GM19455 (cell line): ENCODE data around the gene SYDE2.
"Not testable (repeated sequence)": the region's sequence is repeated elsewhere in the genome, so short reads cannot be mapped to it uniquely, and the experiment has no call there.

Source experiments
- ATAC-seq: cut with Tn5 transposase; IDR thresholded peaks from one replicate; pipeline ENCODE4 v1.9.1; 2021; ENCODE audit not compliant: unreplicated experiment

Gene SYDE2

GRCh38 chr1:85174503-85174902 lies 26.3 kb downstream of the SYDE2 start:
- no peak for ATAC-seq

- no peak for ATAC-seq
Observed at GRCh38 chr1:85172684-85173337, 28.0 kb downstream of the SYDE2 start.

- no peak for ATAC-seq
Observed at GRCh38 chr1:85171721-85172120, 29.1 kb downstream of the SYDE2 start.

GRCh38 chr1:85168884-85169283 lies 31.9 kb downstream of the SYDE2 start:
- ATAC-seq: no peak

- no peak for ATAC-seq
Observed at GRCh38 chr1:85166351-85166750, 34.5 kb downstream of the SYDE2 start.

- ATAC-seq: no peak
Observed at GRCh38 chr1:85158910-85159309, 41.9 kb downstream of the SYDE2 start.

GRCh38 chr1:85157436-85157835 lies 43.4 kb downstream of the SYDE2 start:
- no peak for ATAC-seq

GRCh38 chr1:85153149-85153891 lies 47.5 kb downstream of the SYDE2 start:
- peak; percentile 70 for ATAC-seq

GRCh38 chr1:85151446-85151845 lies 49.4 kb downstream of the SYDE2 start:
- ATAC-seq: no peak

GRCh38 chr1:85149805-85150204 lies 51.0 kb downstream of the SYDE2 start:
- ATAC-seq: no peak

GRCh38 chr1:85148524-85149250 lies 52.1 kb downstream of the SYDE2 start:
- ATAC-seq: peak; percentile 77

GRCh38 chr1:85146972-85147359 lies 53.9 kb downstream of the SYDE2 start:
- no peak for ATAC-seq

GRCh38 chr1:85146298-85146971 lies 54.4 kb downstream of the SYDE2 start:
- ATAC-seq: not testable (repeated sequence)

- no peak for ATAC-seq
Observed at GRCh38 chr1:85144351-85144750, 56.5 kb downstream of the SYDE2 start.

GRCh38 chr1:85142753-85143152 lies 58.1 kb downstream of the SYDE2 start:
- ATAC-seq: no peak

- ATAC-seq: not testable (repeated sequence)
Observed at GRCh38 chr1:85138439-85138838, 62.4 kb downstream of the SYDE2 start.

GRCh38 chr1:85137660-85138059 lies 63.2 kb downstream of the SYDE2 start:
- no peak for ATAC-seq

GRCh38 chr1:85135392-85135798 lies 65.4 kb downstream of the SYDE2 start:
- no peak for ATAC-seq

- no peak for ATAC-seq
Observed at GRCh38 chr1:85134583-85135391, 66.0 kb downstream of the SYDE2 start.

GRCh38 chr1:85133565-85134159 lies 67.2 kb downstream of the SYDE2 start:
- ATAC-seq: no peak
